ENCODE results near the gene CHD1. TPM values are rescaled to one million over a fixed set of nuclear protein-coding genes. Genes with fewer than 3 reads are reported as not detected.

Gene CHD1
- total RNA-seq, 4 donors from 2014 or later, result 25.0 to 44.3 (median 33.8) TPM

DNA sequence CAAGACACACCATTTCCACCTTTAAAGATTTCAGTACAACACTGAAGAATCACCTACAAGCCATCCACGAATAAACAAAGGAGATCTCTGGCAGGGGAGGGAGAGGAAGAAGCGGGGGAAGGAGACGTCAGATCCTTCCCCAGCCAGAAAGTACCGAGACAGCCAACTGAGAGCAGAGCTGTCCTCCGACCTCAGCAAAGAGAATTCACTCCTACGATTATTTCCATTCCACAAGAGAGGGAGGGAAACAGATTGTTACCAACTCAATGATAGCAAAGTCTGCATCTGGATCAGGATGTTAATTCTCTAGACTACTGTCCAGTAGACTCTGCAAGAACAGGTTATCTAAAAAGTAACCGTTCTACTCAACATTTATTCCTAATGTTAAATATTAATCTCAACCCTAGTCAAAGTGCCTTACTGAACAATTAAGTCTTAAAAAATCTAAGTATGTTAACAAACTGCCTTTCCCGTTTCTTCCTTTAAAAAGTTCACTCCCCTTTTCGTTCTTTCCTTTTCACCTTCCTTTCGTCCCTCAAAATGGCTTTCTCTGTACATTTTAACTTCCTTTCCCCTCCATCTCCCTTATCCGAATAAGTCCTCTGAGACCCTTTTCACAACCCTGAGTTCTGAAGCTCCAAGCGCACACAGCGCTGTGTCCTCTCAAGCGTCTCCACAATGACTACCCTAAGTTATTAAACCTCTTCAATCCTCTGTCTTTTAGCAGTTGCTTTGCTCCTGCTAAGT, 1.4 kb downstream of the CHD1 start:
- Histone ChIP-seq H3K27ac (peak overlapping the region; percentile 99 to 100 (median 99)), H3K9me3 (no peaks in the 10 kb centered on the region), H3K27me3 (no peaks in the 10 kb centered on the region), H3K4me3 (peak overlapping the region; percentile 77 to 93 (median 84)), H3K36me3 (peaks cover 0 to 21% of the 10 kb centered on the region in 2 donors), H3K4me1 (peaks cover 41 to 43% of the 10 kb centered on the region in 2 donors)
- in situ Hi-C loops (cut with MboI; ENCODE audit: low sequenced_read_pairs in 4 of 4) (loop anchor here in 1 of 4 donors (10.0 kb wide), 1 partner anchor 153 kb away; the partner anchor contains the start of gene RGMB), intact Hi-C loops (cut with DNase I; ENCODE audit: low total_unique reads) (loop anchor here (5.0 kb wide), 1 partner anchor 1610 kb away; the partner anchor contains the start of gene FAM174A)
- peak in 1 of 2 donors; percentile 13 for ATAC-seq
- peak; percentile 22 to 39 for DNase-seq
- TF ChIP-seq, protein P1, sequence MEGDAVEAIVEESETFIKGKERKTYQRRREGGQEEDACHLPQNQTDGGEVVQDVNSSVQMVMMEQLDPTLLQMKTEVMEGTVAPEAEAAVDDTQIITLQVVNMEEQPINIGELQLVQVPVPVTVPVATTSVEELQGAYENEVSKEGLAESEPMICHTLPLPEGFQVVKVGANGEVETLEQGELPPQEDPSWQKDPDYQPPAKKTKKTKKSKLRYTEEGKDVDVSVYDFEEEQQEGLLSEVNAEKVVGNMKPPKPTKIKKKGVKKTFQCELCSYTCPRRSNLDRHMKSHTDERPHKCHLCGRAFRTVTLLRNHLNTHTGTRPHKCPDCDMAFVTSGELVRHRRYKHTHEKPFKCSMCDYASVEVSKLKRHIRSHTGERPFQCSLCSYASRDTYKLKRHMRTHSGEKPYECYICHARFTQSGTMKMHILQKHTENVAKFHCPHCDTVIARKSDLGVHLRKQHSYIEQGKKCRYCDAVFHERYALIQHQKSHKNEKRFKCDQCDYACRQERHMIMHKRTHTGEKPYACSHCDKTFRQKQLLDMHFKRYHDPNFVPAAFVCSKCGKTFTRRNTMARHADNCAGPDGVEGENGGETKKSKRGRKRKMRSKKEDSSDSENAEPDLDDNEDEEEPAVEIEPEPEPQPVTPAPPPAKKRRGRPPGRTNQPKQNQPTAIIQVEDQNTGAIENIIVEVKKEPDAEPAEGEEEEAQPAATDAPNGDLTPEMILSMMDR (IDR thresholded peaks at IDR 0.05 in 4 of 5, conservative IDR thresholded peaks at IDR 0.05 in 1 of 5), result no peak
- peak; percentile 68 to 79 for TF ChIP-seq POLR2A (IDR thresholded peaks at IDR 0.05)

DNA sequence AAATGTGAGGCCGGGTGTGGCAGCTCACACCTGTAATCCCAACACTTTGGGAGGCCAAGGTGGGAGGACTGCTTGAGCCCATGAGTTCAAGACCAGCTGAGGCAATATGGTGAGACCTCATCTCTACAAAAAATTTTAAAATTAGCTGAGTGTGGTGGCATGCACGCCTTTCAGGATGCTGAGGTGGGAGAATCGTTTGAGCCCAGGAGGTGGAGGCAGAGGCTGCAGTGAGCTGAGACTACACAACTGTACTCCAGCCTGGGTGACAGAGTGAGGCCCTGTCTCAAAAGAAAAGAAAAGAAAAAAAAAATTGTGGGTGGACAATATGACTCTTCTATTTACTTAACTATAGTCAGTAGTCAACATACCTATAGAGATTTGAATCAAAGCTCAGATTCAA, 4.8 kb downstream of the CHD1 start:
- intact Hi-C loops (cut with DNase I; ENCODE audit: low total_unique reads), result no loop called here

DNA sequence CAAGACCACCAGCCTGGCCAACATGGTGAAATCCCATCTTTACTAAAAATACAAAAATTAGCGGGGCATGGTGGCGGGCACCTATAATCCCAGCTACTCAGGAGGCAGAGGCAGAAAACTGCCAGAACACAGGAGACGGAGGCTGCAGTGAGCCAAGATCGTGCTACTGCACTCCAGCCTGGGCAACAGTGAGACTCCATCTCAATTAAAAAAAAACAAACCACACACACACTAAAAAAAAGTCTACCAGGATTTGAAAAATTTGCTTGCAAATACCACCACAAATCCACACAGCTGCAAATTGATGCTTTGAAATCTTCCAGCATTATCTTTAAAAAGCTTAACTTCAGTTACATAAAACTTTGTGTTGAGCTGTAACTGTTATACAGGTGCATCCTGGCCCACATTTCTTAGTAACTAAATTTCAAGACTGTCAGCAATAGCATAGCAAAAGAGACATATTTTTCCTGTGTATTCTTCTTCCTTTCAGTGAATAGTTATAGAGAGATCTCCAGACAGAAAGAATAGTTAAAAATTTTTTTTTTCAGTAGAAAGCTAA, 6.8 kb downstream of the CHD1 start:
- H3K27ac ChIP-seq, result no peak overlapping the region
- H3K36me3 ChIP-seq, result peaks cover 0 to 35% of the 10 kb centered on the region in 2 donors
- in situ Hi-C loops (cut with MboI; ENCODE audit: low sequenced_read_pairs in 4 of 4), result loop anchor here in 1 of 4 donors (10.0 kb wide), 1 partner anchor 147 kb away; the partner anchor contains the start of gene RGMB
- ATAC-seq, result no peak
- no peak for TF ChIP-seq POLR2A (IDR thresholded peaks at IDR 0.05)
- TF ChIP-seq, protein P1 (IDR thresholded peaks at IDR 0.05 in 4 of 5, conservative IDR thresholded peaks at IDR 0.05 in 1 of 5), result no peak
- intact Hi-C loops (cut with DNase I; ENCODE audit: low total_unique reads), result no loop called here
- no peak overlapping the region for H3K4me3 ChIP-seq
- no peak for DNase-seq
- peaks cover 17 to 18% of the 10 kb centered on the region in 2 donors for H3K4me1 ChIP-seq
- H3K27me3 ChIP-seq, result no peaks in the 10 kb centered on the region
- H3K9me3 ChIP-seq, result no peaks in the 10 kb centered on the region

More for the DNA sequence above, 4.8 kb downstream of the CHD1 start:
- no peak for DNase-seq
- ATAC-seq, result no peak
- Histone ChIP-seq H3K4me1 (peaks cover 19 to 23% of the 10 kb centered on the region in 2 donors), H3K27me3 (no peaks in the 10 kb centered on the region), H3K27ac (no peak overlapping the region), H3K9me3 (no peaks in the 10 kb centered on the region), H3K36me3 (peaks cover 0 to 35% of the 10 kb centered on the region in 2 donors), H3K4me3 (no peak overlapping the region)
- TF ChIP-seq, protein P1 (IDR thresholded peaks at IDR 0.05 in 4 of 5, conservative IDR thresholded peaks at IDR 0.05 in 1 of 5), result no peak
- no peak for TF ChIP-seq POLR2A (IDR thresholded peaks at IDR 0.05)
- in situ Hi-C loops (cut with MboI; ENCODE audit: low sequenced_read_pairs in 4 of 4), result loop anchor here in 1 of 4 donors (10.0 kb wide), 1 partner anchor 149 kb away; the partner anchor contains the start of gene RGMB

DNA sequence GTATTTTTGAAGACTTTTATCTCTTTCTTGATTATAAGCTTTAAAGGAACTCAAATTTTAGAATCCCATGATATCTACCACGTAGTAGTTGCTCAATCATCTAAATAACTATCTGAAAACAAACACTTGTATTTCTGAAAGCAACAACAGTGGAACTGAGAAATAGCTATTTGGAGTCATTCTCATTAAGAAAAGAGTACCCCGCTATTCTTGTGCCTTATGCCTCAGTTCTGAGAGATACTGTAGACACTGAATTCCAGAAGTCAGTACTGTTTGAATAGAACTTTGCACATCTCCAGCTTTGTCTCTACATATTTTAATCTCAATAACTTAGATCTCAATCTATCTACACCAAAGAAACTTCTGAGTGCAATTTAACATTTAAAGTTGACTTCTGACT, 11.4 kb downstream of the CHD1 start:
- no peak overlapping the region for H3K4me3 ChIP-seq
- no peak overlapping the region for H3K27ac ChIP-seq
- H3K9me3 ChIP-seq, result no peaks in the 10 kb centered on the region
- TF ChIP-seq, protein P1 (IDR thresholded peaks at IDR 0.05 in 4 of 5, conservative IDR thresholded peaks at IDR 0.05 in 1 of 5), result no peak
- no peak for TF ChIP-seq POLR2A (IDR thresholded peaks at IDR 0.05)
- H3K27me3 ChIP-seq, result no peaks in the 10 kb centered on the region
- peaks cover 18 to 20% of the 10 kb centered on the region in 2 donors for H3K4me1 ChIP-seq
- intact Hi-C loops (cut with DNase I; ENCODE audit: low total_unique reads), result no loop called here
- in situ Hi-C loops (cut with MboI; ENCODE audit: low sequenced_read_pairs in 4 of 4), result no loop called here
- H3K36me3 ChIP-seq, result peaks cover 0 to 14% of the 10 kb centered on the region in 2 donors
- DNase-seq, result no peak
- ATAC-seq, result no peak
